GM23338 (cell line): ENCODE data around the gene AP2M1. TPM values are rescaled to one million over a fixed set of nuclear protein-coding genes. Genes with fewer than 3 reads are reported as not detected.

ENCODE experiments used
- CREB1 ChIP-seq: fragments of 250-450 bp; sonication (Bioruptor Pico); IDR thresholded peaks from 2 replicates; pipeline ENCODE4 v1.5.0; 2020; ENCODE audit warnings: low read depth, mild to moderate bottlenecking, moderate library complexity
- EZH2 ChIP-seq: fragments of 200-600 bp; sonication (generic); IDR thresholded peaks from one replicate; pipeline ENCODE4 v1.8.0; 2017; ENCODE audit warnings: antibody characterized with exemption, mild to moderate bottlenecking, low read depth; ENCODE audit not compliant: unreplicated experiment
- EZH2phosphoT487 ChIP-seq: fragments of 200-600 bp; sonication (generic); IDR thresholded peaks from one replicate; pipeline ENCODE4 v1.8.1; 2018; ENCODE audit warnings: antibody characterized with exemption; ENCODE audit not compliant: unreplicated experiment
- POLR2AphosphoS5 ChIP-seq: IDR thresholded peaks from 2 replicates; pipeline ENCODE4 v1.6.1; 2016; ENCODE audit warnings: antibody characterized with exemption, low read depth
- REST ChIP-seq: IDR thresholded peaks from one replicate; pipeline ENCODE4 v1.6.1; 2018; ENCODE audit warnings: antibody characterized with exemption; ENCODE audit not compliant: unreplicated experiment
- ZNF114 ChIP-seq: fragments of 250-450 bp; sonication (Bioruptor Pico); IDR thresholded peaks from 2 replicates; pipeline ENCODE4 v1.5.0; 2020; ENCODE audit warnings: mild to moderate bottlenecking, moderate library complexity
- ZNF331 ChIP-seq: fragments of 250-450 bp; sonication (Bioruptor Pico); IDR thresholded peaks from 2 replicates; pipeline ENCODE4 v1.5.0; 2020; ENCODE audit warnings: low read depth, mild to moderate bottlenecking, moderate library complexity
- ZNF462 ChIP-seq: fragments of 250-450 bp; sonication (Bioruptor Pico); IDR thresholded peaks from 2 replicates; pipeline ENCODE4 v1.5.0; 2020; ENCODE audit warnings: mild to moderate bottlenecking, moderate library complexity
- polyA plus RNA-seq: library from polyadenylated mRNA; unstranded; fragments of >200 nt; fragmentation: Nextera tagmentation; extraction: Ambion mirVana; gene quantifications from 2 replicates; pipeline ENCODE4 v1.2.1, GENCODE V29; 2016
- total RNA-seq: library from RNA; depleted of rRNA; stranded (reverse); fragments of >200 nt; shearing (Covaris generic); gene quantifications from 2 replicates; pipeline ENCODE4 v1.2.3, GENCODE V29; 2014
- TF ChIP-seq, protein P1 (sequence below): IDR thresholded peaks from 2 replicates; pipeline ENCODE4 v1.6.1; 2016; ENCODE audit warnings: antibody characterized with exemption

Gene AP2M1
- total and polyA plus RNA-seq, 2 experiments from 2014 or later: 215 to 305 TPM

- TF ChIP-seq ZNF462 (CRISPR knock-in tag) (no peak), EZH2phosphoT487 (no peak), POLR2AphosphoS5 (no peak), ZNF114 (CRISPR knock-in tag) (no peak), ZNF331 (CRISPR knock-in tag) (no peak), REST (no peak), EZH2 (no peak), CREB1 (CRISPR knock-in tag) (no peak)
- TF ChIP-seq, protein P1, sequence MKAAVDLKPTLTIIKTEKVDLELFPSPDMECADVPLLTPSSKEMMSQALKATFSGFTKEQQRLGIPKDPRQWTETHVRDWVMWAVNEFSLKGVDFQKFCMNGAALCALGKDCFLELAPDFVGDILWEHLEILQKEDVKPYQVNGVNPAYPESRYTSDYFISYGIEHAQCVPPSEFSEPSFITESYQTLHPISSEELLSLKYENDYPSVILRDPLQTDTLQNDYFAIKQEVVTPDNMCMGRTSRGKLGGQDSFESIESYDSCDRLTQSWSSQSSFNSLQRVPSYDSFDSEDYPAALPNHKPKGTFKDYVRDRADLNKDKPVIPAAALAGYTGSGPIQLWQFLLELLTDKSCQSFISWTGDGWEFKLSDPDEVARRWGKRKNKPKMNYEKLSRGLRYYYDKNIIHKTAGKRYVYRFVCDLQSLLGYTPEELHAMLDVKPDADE: no peak
Measured at GRCh38 chr3:184176377-184177330, 2.0 kb downstream of the AP2M1 start (continued).
